ENCODE measurements around the gene CRISP1. TPM values are rescaled to one million over a fixed set of nuclear protein-coding genes. Genes with fewer than 3 reads are reported as not detected.

Gene CRISP1
- polyA plus RNA-seq, 1 donor from 2014 or later: not detected

DNA sequence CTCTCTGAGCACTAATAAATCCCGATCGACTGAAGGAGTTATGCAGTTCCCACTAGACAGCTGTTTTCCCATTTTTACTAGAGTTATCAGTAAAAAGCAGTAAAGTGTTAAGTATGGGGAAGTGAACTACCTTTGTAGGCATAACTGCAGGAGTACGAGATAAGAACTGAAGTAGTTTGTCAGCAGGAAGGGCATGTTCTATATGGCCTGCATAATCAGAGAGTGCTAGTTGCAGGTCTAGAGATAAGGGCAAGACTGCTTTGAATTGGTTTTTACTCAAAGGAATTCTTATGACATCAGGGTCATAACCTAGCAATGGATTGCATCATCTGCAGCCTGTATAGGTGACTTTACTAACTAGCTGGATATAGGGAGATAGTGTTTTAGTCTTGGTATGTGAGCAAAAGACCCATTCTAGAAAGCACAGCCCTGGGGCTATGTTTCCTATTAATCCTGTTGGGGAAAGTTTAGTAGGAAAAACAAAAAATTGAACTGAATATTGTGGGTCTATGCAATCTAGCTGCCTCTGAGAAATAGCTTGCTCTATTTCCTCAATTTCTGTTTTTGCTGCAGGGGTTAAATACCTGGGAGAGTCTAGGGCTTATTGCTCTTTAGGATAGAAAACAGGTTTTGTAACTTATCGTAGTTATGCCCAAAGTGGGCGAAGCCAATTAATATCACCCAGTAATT is 22.6 kb upstream of the CRISP1 start:
- Histone ChIP-seq H2AFZ (ENCODE audit: low read depth, low read length) (no peak overlapping the region), H3K4me2 (ENCODE audit: low read length) (no peak overlapping the region), H3K9me3 (ENCODE audit: low read length) (no peaks in the 10 kb centered on the region), H3F3A (ENCODE audit: insufficient read depth, low read length, poor library complexity, severe bottlenecking) (no peaks in the 10 kb centered on the region), H3K9me2 (ENCODE audit: insufficient read depth, low read length) (no peaks in the 10 kb centered on the region), H3K79me2 (replicated peaks; ENCODE audit: insufficient read depth, low read length) (no peaks in the 10 kb centered on the region), H3K27me3 (ENCODE audit: insufficient read depth, low read depth, low read length) (no peaks in the 10 kb centered on the region), H4K20me1 (ENCODE audit: insufficient read depth) (no peaks in the 10 kb centered on the region), H3K36me3 (ENCODE audit: insufficient read depth, low read length) (no peaks in the 10 kb centered on the region), H3K27ac (ENCODE audit: low read length) (no peak overlapping the region), H3K9ac (ENCODE audit: low read length) (no peak overlapping the region), H3K4me3 (ENCODE audit: low read length) (no peak overlapping the region)
- TF ChIP-seq EZH2 (IDR thresholded peaks at IDR 0.05; ENCODE audit: borderline replicate concordance, insufficient read depth, low read length, poor library complexity, severe bottlenecking): no peak
- no peak for TF ChIP-seq MXI1 (conservative IDR thresholded peaks at IDR 0.05; ENCODE audit: poor library complexity, severe bottlenecking)
- TF ChIP-seq, protein P1, sequence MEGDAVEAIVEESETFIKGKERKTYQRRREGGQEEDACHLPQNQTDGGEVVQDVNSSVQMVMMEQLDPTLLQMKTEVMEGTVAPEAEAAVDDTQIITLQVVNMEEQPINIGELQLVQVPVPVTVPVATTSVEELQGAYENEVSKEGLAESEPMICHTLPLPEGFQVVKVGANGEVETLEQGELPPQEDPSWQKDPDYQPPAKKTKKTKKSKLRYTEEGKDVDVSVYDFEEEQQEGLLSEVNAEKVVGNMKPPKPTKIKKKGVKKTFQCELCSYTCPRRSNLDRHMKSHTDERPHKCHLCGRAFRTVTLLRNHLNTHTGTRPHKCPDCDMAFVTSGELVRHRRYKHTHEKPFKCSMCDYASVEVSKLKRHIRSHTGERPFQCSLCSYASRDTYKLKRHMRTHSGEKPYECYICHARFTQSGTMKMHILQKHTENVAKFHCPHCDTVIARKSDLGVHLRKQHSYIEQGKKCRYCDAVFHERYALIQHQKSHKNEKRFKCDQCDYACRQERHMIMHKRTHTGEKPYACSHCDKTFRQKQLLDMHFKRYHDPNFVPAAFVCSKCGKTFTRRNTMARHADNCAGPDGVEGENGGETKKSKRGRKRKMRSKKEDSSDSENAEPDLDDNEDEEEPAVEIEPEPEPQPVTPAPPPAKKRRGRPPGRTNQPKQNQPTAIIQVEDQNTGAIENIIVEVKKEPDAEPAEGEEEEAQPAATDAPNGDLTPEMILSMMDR (IDR thresholded peaks at IDR 0.05; ENCODE audit: poor library complexity, severe bottlenecking): no peak
- TF ChIP-seq, protein P2, sequence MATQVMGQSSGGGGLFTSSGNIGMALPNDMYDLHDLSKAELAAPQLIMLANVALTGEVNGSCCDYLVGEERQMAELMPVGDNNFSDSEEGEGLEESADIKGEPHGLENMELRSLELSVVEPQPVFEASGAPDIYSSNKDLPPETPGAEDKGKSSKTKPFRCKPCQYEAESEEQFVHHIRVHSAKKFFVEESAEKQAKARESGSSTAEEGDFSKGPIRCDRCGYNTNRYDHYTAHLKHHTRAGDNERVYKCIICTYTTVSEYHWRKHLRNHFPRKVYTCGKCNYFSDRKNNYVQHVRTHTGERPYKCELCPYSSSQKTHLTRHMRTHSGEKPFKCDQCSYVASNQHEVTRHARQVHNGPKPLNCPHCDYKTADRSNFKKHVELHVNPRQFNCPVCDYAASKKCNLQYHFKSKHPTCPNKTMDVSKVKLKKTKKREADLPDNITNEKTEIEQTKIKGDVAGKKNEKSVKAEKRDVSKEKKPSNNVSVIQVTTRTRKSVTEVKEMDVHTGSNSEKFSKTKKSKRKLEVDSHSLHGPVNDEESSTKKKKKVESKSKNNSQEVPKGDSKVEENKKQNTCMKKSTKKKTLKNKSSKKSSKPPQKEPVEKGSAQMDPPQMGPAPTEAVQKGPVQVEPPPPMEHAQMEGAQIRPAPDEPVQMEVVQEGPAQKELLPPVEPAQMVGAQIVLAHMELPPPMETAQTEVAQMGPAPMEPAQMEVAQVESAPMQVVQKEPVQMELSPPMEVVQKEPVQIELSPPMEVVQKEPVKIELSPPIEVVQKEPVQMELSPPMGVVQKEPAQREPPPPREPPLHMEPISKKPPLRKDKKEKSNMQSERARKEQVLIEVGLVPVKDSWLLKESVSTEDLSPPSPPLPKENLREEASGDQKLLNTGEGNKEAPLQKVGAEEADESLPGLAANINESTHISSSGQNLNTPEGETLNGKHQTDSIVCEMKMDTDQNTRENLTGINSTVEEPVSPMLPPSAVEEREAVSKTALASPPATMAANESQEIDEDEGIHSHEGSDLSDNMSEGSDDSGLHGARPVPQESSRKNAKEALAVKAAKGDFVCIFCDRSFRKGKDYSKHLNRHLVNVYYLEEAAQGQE (IDR thresholded peaks at IDR 0.05; ENCODE audit: borderline replicate concordance): no peak
- TF ChIP-seq POLR2AphosphoS5 (IDR thresholded peaks at IDR 0.05): no peak
- no peak for TF ChIP-seq TAF1 (IDR thresholded peaks at IDR 0.05; ENCODE audit: low read depth)

DNA sequence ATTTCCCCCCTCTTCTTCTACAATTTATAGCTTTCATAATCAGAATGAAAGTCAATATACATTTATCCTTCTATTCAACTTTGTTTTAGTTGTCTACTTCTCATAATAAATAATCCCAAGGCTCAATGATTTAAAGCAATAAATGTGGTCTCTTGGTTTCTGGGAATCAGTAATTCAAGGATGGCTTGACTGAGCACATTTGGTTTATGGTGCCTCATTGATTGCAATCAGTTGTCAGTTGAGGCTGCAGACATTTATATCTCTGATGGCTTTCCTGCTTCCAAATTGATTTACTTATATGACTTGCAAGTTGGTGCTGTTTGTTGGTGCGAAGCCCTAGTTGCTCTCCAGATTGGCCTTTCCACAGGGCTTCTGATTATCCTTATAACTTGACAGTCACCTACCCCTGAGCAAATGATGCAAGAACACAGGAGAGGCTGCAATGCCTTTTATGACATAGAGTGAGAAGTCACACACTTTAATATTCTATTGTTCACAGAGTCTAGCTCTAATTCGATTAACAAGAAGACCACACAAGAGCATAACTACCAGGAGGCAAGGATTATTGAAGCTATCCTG is 2.7 kb upstream of the CRISP1 start:
- H3K36me3 ChIP-seq (ENCODE audit: insufficient read depth, low read length): no peaks in the 10 kb centered on the region
- H4K20me1 ChIP-seq (ENCODE audit: insufficient read depth): no peaks in the 10 kb centered on the region
- no peak overlapping the region for H2AFZ ChIP-seq (ENCODE audit: low read depth, low read length)
- TF ChIP-seq SMC3 (conservative IDR thresholded peaks at IDR 0.05; ENCODE audit: poor library complexity) (no peak), RAD21 (conservative IDR thresholded peaks at IDR 0.05) (no peak), EZH2 (IDR thresholded peaks at IDR 0.05; ENCODE audit: borderline replicate concordance, insufficient read depth, low read length, poor library complexity, severe bottlenecking) (no peak), POLR2AphosphoS5 (IDR thresholded peaks at IDR 0.05) (no peak), MXI1 (conservative IDR thresholded peaks at IDR 0.05; ENCODE audit: poor library complexity, severe bottlenecking) (no peak), EP300 (conservative IDR thresholded peaks at IDR 0.05; ENCODE audit: poor library complexity, severe bottlenecking) (no peak), TAF1 (IDR thresholded peaks at IDR 0.05; ENCODE audit: low read depth) (no peak)
- TF ChIP-seq, protein P2 (IDR thresholded peaks at IDR 0.05; ENCODE audit: borderline replicate concordance): no peak
- TF ChIP-seq, protein P1 (IDR thresholded peaks at IDR 0.05; ENCODE audit: poor library complexity, severe bottlenecking): no peak
- no peaks in the 10 kb centered on the region for H3K9me3 ChIP-seq (ENCODE audit: low read length)
- no peaks in the 10 kb centered on the region for H3K27me3 ChIP-seq (ENCODE audit: insufficient read depth, low read depth, low read length)
- H3K79me2 ChIP-seq (replicated peaks; ENCODE audit: insufficient read depth, low read length): no peaks in the 10 kb centered on the region
- H3K27ac ChIP-seq (ENCODE audit: low read length): no peak overlapping the region
- no peaks in the 10 kb centered on the region for H3F3A ChIP-seq (ENCODE audit: insufficient read depth, low read length, poor library complexity, severe bottlenecking)
- H3K9me2 ChIP-seq (ENCODE audit: insufficient read depth, low read length): no peaks in the 10 kb centered on the region
- no peak overlapping the region for H3K4me2 ChIP-seq (ENCODE audit: low read length)
- H3K9ac ChIP-seq (ENCODE audit: low read length): no peak overlapping the region
- no peak overlapping the region for H3K4me3 ChIP-seq (ENCODE audit: low read length)

Data from neural cell (in vitro differentiated cells).